ENCODE measurements around the gene COQ5.
A peak's percentile ranks its signal among the peaks of the same experiment; 100 is the strongest.

COQ5 gene

GRCh38 chr12:120453977-120454376 lies 75.0 kb downstream of the COQ5 start:
- no peaks in the 10 kb centered on the region for H3K4me1 ChIP-seq (ENCODE audit: control insufficient read depth, insufficient read depth, low read length)
- no peaks in the 10 kb centered on the region for H3K9me3 ChIP-seq (ENCODE audit: control insufficient read depth, insufficient read depth, low read depth, low read length)
- no peak overlapping the region for H3K4me3 ChIP-seq (ENCODE audit: low read depth, low read length)
- TF ChIP-seq PBX3 (CRISPR knock-in tag; IDR thresholded peaks at IDR 0.05) (no peak), ZNF529 (tag by site-specific recombination; IDR thresholded peaks at IDR 0.05; ENCODE audit: insufficient replicate concordance) (no peak), ZNF549 (tag by site-specific recombination; IDR thresholded peaks at IDR 0.05) (peak; percentile 79; the same call in 1 of the 2 replicates), CTCF (tag by site-specific recombination; IDR thresholded peaks at IDR 0.05) (peak; percentile 53; the same call in 1 of the 2 replicates), ZNF488 (tag by site-specific recombination; IDR thresholded peaks at IDR 0.05) (no peak), REST (tag by site-specific recombination; IDR thresholded peaks at IDR 0.05) (no peak), ZNF660 (tag by site-specific recombination; IDR thresholded peaks at IDR 0.05) (0 out of 2 replicates have a peak, but pooled peaks have one; percentile 20), ZNF654 (tag by site-specific recombination; IDR thresholded peaks at IDR 0.05; ENCODE audit: low read depth) (0 out of 2 replicates have a peak, but pooled peaks have one; percentile 6), ZNF10 (tag by site-specific recombination; IDR thresholded peaks at IDR 0.05) (peak; percentile 73; the same call in 1 of the 2 replicates), ZSCAN23 (tag by site-specific recombination; IDR thresholded peaks at IDR 0.05) (no peak), ZNF223 (tag by site-specific recombination; IDR thresholded peaks at IDR 0.05) (no peak)
- ChIA-PET POLR2A (interaction anchor here (0.6 to 1.8 kb wide), 3 partner anchors 9 to 223 kb away, joined by 3 to 6 read pairs (median 6); no protein-coding TSS in a partner anchor), CTCF (interaction anchor here (0.8 to 3.2 kb wide), 8 partner anchors 10 to 128 kb away, joined by 3 to 12 read pairs (median 4); partner anchors contain the start of gene PLA2G1B)
- H3K36me3 ChIP-seq (ENCODE audit: control insufficient read depth in 2 of 2, insufficient read depth in 1 of 2, low read length in 2 of 2) = peaks cover 72 to 84% of the 10 kb centered on the region in 2 experiments
- no peak overlapping the region for H3K27ac ChIP-seq (ENCODE audit: extremely low read depth, low read depth, low read length)
